Epithelial cell of esophagus (primary cell): Measurements from ENCODE around the gene MS4A3.
"Not testable (repeated sequence)": the region's sequence is repeated elsewhere in the genome, so short reads cannot be mapped to it uniquely, and the experiment has no call there.

ENCODE experiments used
- DNase-seq: peaks from one replicate; pipeline ENCODE4 v3.0.0; 2010; ENCODE audit warnings: low read depth
- H3K4me3 ChIP-seq: 2 replicates; pipeline ENCODE4 v1.5.1; 2011; ENCODE audit warnings: mild to moderate bottlenecking, low read length, control low read depth
- TF ChIP-seq, protein P1 (sequence below): IDR thresholded peaks from 2 replicates; pipeline ENCODE4 v1.5.1; 2011; ENCODE audit warnings: low read depth, mild to moderate bottlenecking, low read length, control low read depth, inconsistent platforms; ENCODE audit not compliant: insufficient read depth; ENCODE audit errors: missing control alignments

Gene MS4A3, protein sequence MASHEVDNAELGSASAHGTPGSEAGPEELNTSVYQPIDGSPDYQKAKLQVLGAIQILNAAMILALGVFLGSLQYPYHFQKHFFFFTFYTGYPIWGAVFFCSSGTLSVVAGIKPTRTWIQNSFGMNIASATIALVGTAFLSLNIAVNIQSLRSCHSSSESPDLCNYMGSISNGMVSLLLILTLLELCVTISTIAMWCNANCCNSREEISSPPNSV

DNA sequence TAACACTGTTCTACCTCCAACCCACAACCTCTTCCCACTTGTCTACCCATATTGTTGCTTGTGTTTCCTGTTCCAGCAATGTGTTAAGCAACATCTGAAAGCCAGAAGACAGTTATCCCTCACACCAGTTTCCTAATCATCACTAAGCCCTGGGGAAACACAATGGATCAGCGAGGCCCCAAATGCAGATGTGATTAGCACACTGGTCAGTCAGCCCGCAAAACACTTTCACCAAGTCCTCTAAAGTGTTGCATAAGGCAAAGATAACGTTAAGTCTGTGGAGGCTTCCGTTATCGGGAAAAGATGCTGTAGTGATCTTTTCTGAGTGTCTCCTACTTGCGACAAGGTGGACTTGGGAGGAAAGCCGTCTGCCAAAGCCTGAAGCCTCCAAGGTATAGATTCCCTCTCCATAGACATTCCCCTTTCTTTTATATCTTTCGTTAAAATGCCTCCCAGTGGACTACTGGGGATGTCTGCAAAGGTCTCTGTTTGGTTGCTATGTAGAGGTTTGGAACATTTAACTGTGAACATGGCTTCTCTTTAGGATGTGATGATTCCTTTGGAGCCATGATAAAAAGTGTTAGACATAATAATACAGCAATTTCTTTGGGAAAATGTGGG lies at the start of gene MS4A3:
Gene MS4A3 (plus strand): TSS at position 317 of the 621 bp plus-strand sequence. CDS start 4,496 bp downstream, outside the sequence.
- TF ChIP-seq, protein P1, sequence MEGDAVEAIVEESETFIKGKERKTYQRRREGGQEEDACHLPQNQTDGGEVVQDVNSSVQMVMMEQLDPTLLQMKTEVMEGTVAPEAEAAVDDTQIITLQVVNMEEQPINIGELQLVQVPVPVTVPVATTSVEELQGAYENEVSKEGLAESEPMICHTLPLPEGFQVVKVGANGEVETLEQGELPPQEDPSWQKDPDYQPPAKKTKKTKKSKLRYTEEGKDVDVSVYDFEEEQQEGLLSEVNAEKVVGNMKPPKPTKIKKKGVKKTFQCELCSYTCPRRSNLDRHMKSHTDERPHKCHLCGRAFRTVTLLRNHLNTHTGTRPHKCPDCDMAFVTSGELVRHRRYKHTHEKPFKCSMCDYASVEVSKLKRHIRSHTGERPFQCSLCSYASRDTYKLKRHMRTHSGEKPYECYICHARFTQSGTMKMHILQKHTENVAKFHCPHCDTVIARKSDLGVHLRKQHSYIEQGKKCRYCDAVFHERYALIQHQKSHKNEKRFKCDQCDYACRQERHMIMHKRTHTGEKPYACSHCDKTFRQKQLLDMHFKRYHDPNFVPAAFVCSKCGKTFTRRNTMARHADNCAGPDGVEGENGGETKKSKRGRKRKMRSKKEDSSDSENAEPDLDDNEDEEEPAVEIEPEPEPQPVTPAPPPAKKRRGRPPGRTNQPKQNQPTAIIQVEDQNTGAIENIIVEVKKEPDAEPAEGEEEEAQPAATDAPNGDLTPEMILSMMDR, result no peak
- H3K4me3 ChIP-seq, result no peak within 1 kb of the TSS
- no peak for DNase-seq

DNA sequence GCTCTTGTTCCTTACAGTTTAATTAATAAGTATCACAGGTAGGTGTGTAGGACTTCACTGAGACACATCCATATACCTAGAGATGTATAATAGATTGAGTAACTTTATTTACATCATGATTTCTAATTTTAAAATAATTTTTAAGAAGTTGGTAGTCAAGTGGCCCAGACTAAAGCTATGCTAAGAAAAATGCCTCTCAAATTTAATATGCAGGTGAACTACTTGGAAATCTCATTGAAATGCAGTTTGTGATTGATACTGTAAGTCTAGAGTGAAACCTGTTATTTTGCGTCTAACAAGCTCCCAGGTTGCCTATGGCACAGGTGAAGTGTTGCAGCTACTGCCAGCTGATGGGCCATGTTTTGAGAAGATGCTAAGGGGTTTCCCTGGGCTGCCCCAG lies 39.6 kb upstream of the MS4A3 start, which contains the start of gene OOSP4B:
Gene OOSP4B (plus strand): TSS at position 301 of the 400 bp plus-strand sequence.
- TF ChIP-seq, protein P1, result no peak
- no peak within 1 kb of the TSS for H3K4me3 ChIP-seq
- no peak for DNase-seq

DNA sequence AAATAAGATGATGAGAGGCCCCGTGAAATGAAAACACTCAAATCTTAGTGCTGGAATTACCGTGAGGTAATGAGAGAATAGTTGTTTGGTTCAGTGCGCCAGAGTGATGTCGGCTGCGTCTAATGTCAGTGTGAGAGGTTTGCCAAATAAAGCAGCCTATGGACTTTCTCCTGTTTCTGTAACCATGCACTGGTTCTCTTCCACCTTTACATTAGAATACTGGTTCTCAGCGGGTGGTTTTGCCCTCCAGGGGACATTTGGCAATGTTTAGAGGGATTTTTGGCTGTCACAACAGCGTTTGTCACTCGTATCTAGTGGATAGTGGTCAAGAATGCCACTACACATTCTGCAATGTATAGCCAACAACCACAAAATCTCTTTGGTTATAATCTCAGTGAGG lies 38.4 kb upstream of the MS4A3 start:
- DNase-seq, result no peak
- no peak overlapping the region for H3K4me3 ChIP-seq
- TF ChIP-seq, protein P1, result no peak

DNA sequence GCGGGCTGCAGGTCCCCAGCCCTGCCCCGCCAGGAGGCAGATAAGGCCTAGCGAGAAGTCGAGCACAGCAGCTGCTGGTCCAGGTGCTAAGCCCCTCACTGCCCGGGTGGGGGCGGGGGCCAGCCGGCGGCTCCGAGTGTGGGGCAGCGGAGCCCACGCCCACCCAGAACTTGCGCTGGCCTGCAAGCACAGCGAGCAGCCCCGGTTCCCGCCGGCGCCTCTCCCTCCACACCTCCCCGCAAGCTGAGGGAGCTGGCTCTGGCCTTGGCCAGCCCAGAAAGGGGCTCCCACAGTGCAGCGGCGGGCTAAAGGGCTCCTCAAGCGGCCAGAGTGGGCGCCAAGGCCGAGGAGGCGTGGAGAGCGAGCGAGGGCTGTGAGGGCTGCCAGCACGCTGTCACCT lies 36.1 kb upstream of the MS4A3 start:
- H3K4me3 ChIP-seq, DNase-seq: not testable (repeated sequence)

DNA sequence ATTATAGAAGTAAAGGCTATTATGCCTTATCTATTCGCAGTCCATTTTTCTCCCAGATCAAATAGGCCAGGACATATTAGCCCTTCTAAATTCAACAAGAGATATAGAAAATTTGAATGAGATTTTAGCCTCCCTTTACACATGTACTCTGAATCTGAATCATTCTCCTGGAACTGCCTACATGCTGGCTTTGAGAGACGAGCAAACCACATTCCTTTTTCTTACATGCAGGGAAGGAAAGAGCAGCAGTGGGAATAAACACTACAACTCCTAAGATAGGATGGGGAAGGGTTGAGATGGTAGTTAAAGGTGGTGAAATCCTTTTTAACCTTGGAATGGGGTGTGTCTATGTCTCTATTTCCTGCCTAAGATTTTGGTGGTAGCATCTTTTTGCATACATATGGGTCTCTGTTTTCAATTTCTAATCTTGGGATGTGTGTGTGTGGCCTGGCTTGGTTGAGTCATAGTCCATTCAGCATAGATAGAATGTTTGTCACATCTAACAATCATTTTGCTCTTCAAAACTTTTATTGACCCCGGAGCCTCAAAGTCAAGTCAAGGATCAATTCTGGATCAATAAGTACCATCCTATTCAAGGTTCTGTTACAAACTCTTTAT lies 27.3 kb upstream of the MS4A3 start:
- TF ChIP-seq, protein P1, result no peak
- H3K4me3 ChIP-seq, result no peak overlapping the region
- DNase-seq, result no peak

DNA sequence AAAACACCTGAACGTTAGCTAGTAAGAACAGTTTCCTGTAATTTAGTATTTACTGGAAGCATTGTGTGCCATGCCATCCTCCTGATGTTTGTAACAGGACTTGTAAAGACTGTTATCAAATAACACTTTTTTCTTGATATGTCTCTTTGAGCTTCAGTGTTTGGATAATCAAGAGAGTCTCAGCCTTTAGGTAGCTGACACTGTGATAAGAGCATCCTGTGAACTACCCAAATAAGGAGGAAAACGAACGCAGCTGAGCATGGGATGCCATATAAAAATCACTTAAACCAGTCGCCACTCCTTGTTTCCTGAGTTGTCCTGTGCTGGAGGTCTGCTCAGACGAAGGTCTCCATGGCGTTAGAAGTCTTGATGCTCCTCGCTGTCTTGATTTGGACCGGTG lies 16.4 kb upstream of the MS4A3 start, which contains the start of gene OOSP2:
Gene OOSP2 (plus strand): TSS at position 301 of the 400 bp plus-strand sequence. CDS start 51 bp downstream, at position 352.
- TF ChIP-seq, protein P1, result no peak
- DNase-seq, result no peak
- no peak within 1 kb of the TSS for H3K4me3 ChIP-seq

DNA sequence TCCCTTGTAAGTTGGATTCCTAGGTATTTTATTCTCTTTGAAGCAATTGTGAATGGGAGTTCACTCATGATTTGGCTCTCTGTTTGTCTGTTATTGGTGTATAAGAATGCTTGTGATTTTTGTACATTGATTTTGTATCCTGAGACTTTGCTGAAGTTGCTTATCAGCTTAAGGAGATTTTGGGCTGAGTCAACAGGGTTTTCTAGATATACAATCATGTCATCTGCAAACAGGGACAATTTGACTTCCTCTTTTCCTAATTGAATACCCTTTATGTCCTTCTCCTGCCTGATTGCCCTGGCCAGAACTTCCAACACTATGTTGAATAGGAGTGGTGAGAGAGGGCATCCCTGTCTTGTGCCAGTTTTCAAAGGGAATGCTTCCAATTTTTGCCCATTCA lies 6.0 kb upstream of the MS4A3 start:
- not testable (repeated sequence) for DNase-seq, H3K4me3 ChIP-seq

DNA sequence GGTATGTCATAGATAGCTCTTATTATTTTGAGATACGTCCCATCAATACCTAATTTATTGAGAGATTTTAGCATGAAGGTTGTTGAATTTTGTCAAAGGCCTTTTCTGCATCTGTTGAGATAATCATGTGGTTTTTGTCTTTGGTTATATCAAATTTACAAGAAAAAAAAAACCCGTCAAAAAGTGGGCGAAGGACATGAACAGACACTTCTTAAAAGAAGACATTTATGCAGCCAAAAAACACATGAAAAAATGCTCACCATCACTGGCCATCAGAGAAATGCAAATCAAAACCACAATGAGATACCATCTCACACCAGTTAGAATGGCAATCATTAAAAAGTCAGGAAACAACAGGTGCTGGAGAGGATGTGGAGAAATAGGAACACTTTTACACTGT lies 5.6 kb upstream of the MS4A3 start:
- not testable (repeated sequence) for DNase-seq, H3K4me3 ChIP-seq
